Measurements from ENCODE around the gene ATG9A. TPM values are rescaled to one million over a fixed set of nuclear protein-coding genes. Genes with fewer than 3 reads are reported as not detected.

ATG9A gene
- polyA plus RNA-seq, 3 donors, result 24.7 to 55.2 (median 26.3) TPM

GRCh38 chr2:219266886-219267285, 37.5 kb upstream of the ATG9A start:
- Histone ChIP-seq H3K27me3 (ENCODE audit: control insufficient read depth in 2 of 2, insufficient read depth in 2 of 2, low read length in 2 of 2) (no peaks in the 10 kb centered on the region), H3K36me3 (replicated peaks in 1 of 2; ENCODE audit: control insufficient read depth in 1 of 2, insufficient read depth in 2 of 2, low read length in 2 of 2) (no peaks in the 10 kb centered on the region), H3K4me3 (replicated peaks in 1 of 3; ENCODE audit: low read depth in 2 of 3, low read length in 3 of 3) (no peak overlapping the region), H3K4me2 (replicated peaks; ENCODE audit: extremely low read depth, low read length, poor library complexity, severe bottlenecking) (no peak overlapping the region), H3K79me2 (ENCODE audit: insufficient read depth, low read length) (no peaks in the 10 kb centered on the region), H2AFZ (ENCODE audit: insufficient read depth, low read depth, low read length, poor library complexity, severe bottlenecking) (no peak overlapping the region), H3K9me3 (replicated peaks in 1 of 2; ENCODE audit: control insufficient read depth in 1 of 2, insufficient read depth in 1 of 2, low read length in 2 of 2) (no peaks in the 10 kb centered on the region), H3K27ac (ENCODE audit: low read depth in 1 of 2, low read length in 2 of 2) (no peak overlapping the region), H4K20me1 (ENCODE audit: insufficient read depth, low read length) (no peaks in the 10 kb centered on the region), H3K4me1 (ENCODE audit: control insufficient read depth in 1 of 2, insufficient read depth in 2 of 2, low read length in 2 of 2) (no peaks in the 10 kb centered on the region), H3K9ac (ENCODE audit: insufficient read depth, low read length, poor library complexity, severe bottlenecking) (no peak overlapping the region)
- DNase-seq, result no peak
- intact Hi-C loops (cut with micrococcal nuclease), result no loop called here
- H3K9me3 Mint-ChIP-seq, result no peaks in the 10 kb centered on the region
- no CpG with 5 or more reads among the region's 1 CpG for WGBS (ENCODE audit: insufficient coverage)
- H3K4me1 Mint-ChIP-seq, result no peaks in the 10 kb centered on the region
- no peak overlapping the region for H3K27ac Mint-ChIP-seq
- no peak for TF ChIP-seq CTCF (IDR thresholded peaks at IDR 0.05)
- H3K4me3 Mint-ChIP-seq, result no peak overlapping the region
- H3K36me3 Mint-ChIP-seq, result no peaks in the 10 kb centered on the region
- peaks cover 5 to 17% (median 13%) of the 10 kb centered on the region in 3 donors for H3K27me3 Mint-ChIP-seq (ENCODE audit: low read depth in 3 of 3)

GRCh38 chr2:219266232-219266631, 36.8 kb upstream of the ATG9A start:
- no peak overlapping the region for H3K27ac Mint-ChIP-seq
- no peak for TF ChIP-seq CTCF (IDR thresholded peaks at IDR 0.05)
- no peaks in the 10 kb centered on the region for H3K36me3 ChIP-seq (replicated peaks in 1 of 2; ENCODE audit: control insufficient read depth in 1 of 2, insufficient read depth in 2 of 2, low read length in 2 of 2)
- no peaks in the 10 kb centered on the region for H3K9me3 Mint-ChIP-seq
- no peaks in the 10 kb centered on the region for H3K27me3 ChIP-seq (ENCODE audit: control insufficient read depth in 2 of 2, insufficient read depth in 2 of 2, low read length in 2 of 2)
- no peaks in the 10 kb centered on the region for H3K36me3 Mint-ChIP-seq
- H3K4me2 ChIP-seq (replicated peaks; ENCODE audit: extremely low read depth, low read length, poor library complexity, severe bottlenecking), result no peak overlapping the region
- H2AFZ ChIP-seq (ENCODE audit: insufficient read depth, low read depth, low read length, poor library complexity, severe bottlenecking), result no peak overlapping the region
- H3K27ac ChIP-seq (ENCODE audit: low read depth in 1 of 2, low read length in 2 of 2), result no peak overlapping the region
- WGBS (ENCODE audit: insufficient coverage), result 93% methylated on average over 1 of the region's 5 CpGs
- no peaks in the 10 kb centered on the region for H3K4me1 Mint-ChIP-seq
- no peak overlapping the region for H3K9ac ChIP-seq (ENCODE audit: insufficient read depth, low read length, poor library complexity, severe bottlenecking)
- DNase-seq, result no peak
- peaks cover 5 to 14% (median 12%) of the 10 kb centered on the region in 3 donors for H3K27me3 Mint-ChIP-seq (ENCODE audit: low read depth in 3 of 3)
- no peak overlapping the region for H3K4me3 Mint-ChIP-seq
- no peaks in the 10 kb centered on the region for H3K4me1 ChIP-seq (ENCODE audit: control insufficient read depth in 1 of 2, insufficient read depth in 2 of 2, low read length in 2 of 2)
- intact Hi-C loops (cut with micrococcal nuclease), result no loop called here
- H3K79me2 ChIP-seq (ENCODE audit: insufficient read depth, low read length), result no peaks in the 10 kb centered on the region
- H3K9me3 ChIP-seq (replicated peaks in 1 of 2; ENCODE audit: control insufficient read depth in 1 of 2, insufficient read depth in 1 of 2, low read length in 2 of 2), result no peaks in the 10 kb centered on the region
- H3K4me3 ChIP-seq (replicated peaks in 1 of 3; ENCODE audit: low read depth in 2 of 3, low read length in 3 of 3), result no peak overlapping the region
- H4K20me1 ChIP-seq (ENCODE audit: insufficient read depth, low read length), result no peaks in the 10 kb centered on the region
